ENCODE results near the gene SLC7A8. TPM values are rescaled to one million over a fixed set of nuclear protein-coding genes. Genes with fewer than 3 reads are reported as not detected.

SLC7A8 gene
- total and polyA plus RNA-seq, 2 of the 4 experiments (the other 2 are of a cell fraction): 0.31 TPM; not detected in 1

GRCh38 chr14:23219075-23219474 lies 35.6 kb upstream of the SLC7A8 start:
- no peak overlapping the region for H2BK120ac ChIP-seq (ENCODE audit: low read depth, low read length)

More at GRCh38 chr14:23219075-23219474, 35.6 kb upstream of the SLC7A8 start:
- no peak overlapping the region for H3K4me2 ChIP-seq (ENCODE audit: low read depth, low read length)
- no peak overlapping the region for H3K23ac ChIP-seq (ENCODE audit: low read depth, low read length)
- CTCF ChIA-PET: no interaction called here
- dilution Hi-C loops (cut with HindIII; ENCODE audit: low sequenced_read_pairs, unreplicated experiment): no loop called here
- H3K4me3 ChIP-seq (ENCODE audit: insufficient read depth, low read depth, low read length): no peak overlapping the region
- no peak overlapping the region for H4K91ac ChIP-seq (ENCODE audit: insufficient read depth, low read depth, low read length)
- TF ChIP-seq RFX5 (IDR thresholded peaks at IDR 0.05; ENCODE audit: low read depth, low read length): no peak
- no peak for TF ChIP-seq BHLHE40 (IDR thresholded peaks at IDR 0.05; ENCODE audit: low read depth, low read length)
- TF ChIP-seq MXI1 (IDR thresholded peaks at IDR 0.05; ENCODE audit: borderline replicate concordance, low read depth, low read length): no peak
- no peaks in the 10 kb centered on the region; the same call in 1 of the 2 replicates for H3K9me3 ChIP-seq (ENCODE audit: control insufficient read depth, insufficient read depth, low read length)
- POLR2A ChIA-PET (ENCODE audit: unreplicated experiment): interaction anchor here (0.6 kb wide), 1 partner anchor 107 kb away, joined by 3 read pairs; no protein-coding TSS in a partner anchor
- no peaks in the 10 kb centered on the region; the same call in 1 of the 2 replicates for H3K27me3 ChIP-seq (ENCODE audit: control insufficient read depth, insufficient read depth, low read length)
- no peak overlapping the region for H3K27ac ChIP-seq (ENCODE audit: insufficient read depth, low read length)
- intact Hi-C loops (cut with micrococcal nuclease): no loop called here
- no peak overlapping the region for H3K4ac ChIP-seq (ENCODE audit: low read depth, low read length)
- H2BK5ac ChIP-seq (ENCODE audit: low read depth, low read length, poor library complexity, severe bottlenecking): no peak overlapping the region
- no peak overlapping the region for H3K14ac ChIP-seq (replicated peaks; ENCODE audit: low read depth, low read length)
- in situ Hi-C loops (cut with MboI; ENCODE audit: low sequenced_read_pairs): no loop called here
- no peaks in the 10 kb centered on the region for H4K20me1 ChIP-seq (ENCODE audit: insufficient read depth, low read length)
- H2AFZ ChIP-seq (replicated peaks; ENCODE audit: low read length, poor library complexity): no peak overlapping the region
- no peak for DNase-seq
- H3K36me3 ChIP-seq (ENCODE audit: control insufficient read depth, insufficient read depth, low read length): no peaks in the 10 kb centered on the region
- no peak overlapping the region for H3K18ac ChIP-seq (ENCODE audit: low read depth, low read length)
- no peak overlapping the region for H2AK9ac ChIP-seq (replicated peaks; ENCODE audit: low read depth, low read length, poor library complexity)
- H3K9me1 ChIP-seq (ENCODE audit: insufficient read depth, low read length): no peaks in the 10 kb centered on the region
- H3K9ac ChIP-seq (ENCODE audit: low read depth, low read length): no peak overlapping the region
- no peak overlapping the region for H4K8ac ChIP-seq (ENCODE audit: low read depth in 2 of 2, low read length in 2 of 2)
- WGBS, 2 experiments (ENCODE audit: extremely low coverage in 2 of 2, insufficient read length in 1 of 2): no CpG with 5 or more reads among the region's 3 CpGs
- H2AK5ac ChIP-seq (ENCODE audit: low read depth, low read length): no peak overlapping the region
- H3K4me1 ChIP-seq (ENCODE audit: control insufficient read depth, insufficient read depth, low read length): no peaks in the 10 kb centered on the region
- H4K5ac ChIP-seq (ENCODE audit: low read depth, low read length): no peak overlapping the region
- no TSS peak for BruUV-seq (replicated peaks)
- H3K56ac ChIP-seq (ENCODE audit: extremely low read depth, insufficient read depth, low read length): no peak overlapping the region
- H2BK20ac ChIP-seq (ENCODE audit: low read depth, low read length): no peak overlapping the region
- no peaks in the 10 kb centered on the region for H3K79me1 ChIP-seq (ENCODE audit: low read depth in 1 of 2, low read length in 2 of 2)
- H2BK15ac ChIP-seq (ENCODE audit: low read depth, low read length): no peak overlapping the region
- no peak for ATAC-seq (ENCODE audit: low read depth)

All from IMR-90 (cell line).